NCI-H187 treated with DMSO at 0.1 percent for 48 hours (cell line): Measurements from ENCODE around the gene RBM20.
"Not testable (repeated sequence)": the region's sequence is repeated elsewhere in the genome, so short reads cannot be mapped to it uniquely, and the experiment has no call there.

Experiments
- DNase-seq: peaks from one replicate; lab custom pipeline; 2025; lab: John Stamatoyannopoulos, UW

The RBM20 gene

DNA sequence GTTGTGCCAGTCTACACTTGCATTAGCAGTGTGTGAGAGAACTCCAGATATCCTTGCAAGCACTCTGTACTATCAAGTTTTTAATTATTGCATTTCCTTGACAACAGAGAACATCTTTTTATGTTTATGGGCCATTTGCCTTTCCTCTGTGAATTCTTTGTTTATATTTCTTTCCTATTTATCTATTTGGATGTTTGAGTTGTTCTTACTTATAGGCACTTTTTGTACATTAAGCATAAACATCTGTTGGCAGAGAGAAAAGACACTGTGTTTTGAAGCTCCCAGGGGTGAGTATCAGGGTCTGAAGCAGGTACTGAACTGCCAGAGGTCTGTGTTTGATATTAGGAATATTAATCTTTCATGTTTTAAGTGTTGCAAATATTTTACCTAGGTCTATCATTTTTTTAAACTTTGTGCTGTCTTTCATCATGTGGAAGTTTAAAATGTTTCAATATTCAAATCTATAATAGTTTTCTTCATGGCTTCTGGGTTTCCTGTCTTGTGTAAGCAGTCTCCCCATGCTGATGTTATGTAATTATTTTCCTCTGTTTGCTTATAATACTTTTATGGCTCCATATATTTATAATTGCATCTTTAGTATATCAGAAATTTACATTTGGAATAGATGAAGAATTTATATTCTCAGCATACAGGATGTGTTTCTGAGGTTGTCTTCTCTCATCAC is 209.9 kb downstream of the RBM20 start:
- DNase-seq = no peak

DNA sequence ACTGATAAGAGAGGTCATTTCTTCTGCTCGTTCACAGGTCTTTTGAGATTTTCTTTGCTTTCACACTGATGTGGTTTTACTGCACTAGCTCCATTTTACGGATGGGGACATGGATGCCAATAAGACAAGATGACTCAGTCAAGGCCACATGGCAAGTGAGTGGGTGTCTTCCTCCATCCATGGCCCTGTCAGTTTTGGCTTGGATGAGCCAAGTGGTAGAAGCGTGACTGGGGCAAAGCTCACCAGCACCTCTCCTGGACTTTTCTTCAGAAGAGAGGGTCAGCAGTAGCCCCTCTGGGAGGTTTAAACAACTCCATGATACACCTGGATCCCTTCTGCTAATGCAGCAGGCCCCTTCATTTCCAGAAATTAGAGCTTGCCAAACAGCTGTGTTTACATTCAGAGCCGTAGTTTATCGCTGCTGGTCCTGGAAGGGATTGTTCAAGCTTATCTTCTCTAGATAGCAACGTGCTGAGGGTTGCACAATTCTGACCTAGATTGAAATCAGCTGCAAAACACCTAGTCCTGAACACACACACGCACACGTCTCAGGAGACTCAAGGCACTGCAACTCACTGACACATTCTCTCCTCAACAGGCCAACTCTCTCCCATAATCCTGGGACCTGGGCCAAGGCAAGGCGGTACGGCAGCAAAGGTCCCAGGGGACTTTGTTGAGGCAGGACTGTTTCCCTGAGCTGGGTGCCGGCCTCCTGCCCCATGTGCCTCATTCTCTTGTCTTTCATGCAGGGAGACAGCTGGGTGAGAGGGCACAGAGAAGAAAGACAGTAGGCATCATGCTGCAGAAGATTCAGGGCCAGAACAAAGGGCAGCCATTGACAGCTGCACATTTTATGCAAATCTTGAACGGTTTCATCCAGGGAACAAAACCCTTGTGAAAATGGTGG is 213.4 kb downstream of the RBM20 start:
- no peak for DNase-seq

DNA sequence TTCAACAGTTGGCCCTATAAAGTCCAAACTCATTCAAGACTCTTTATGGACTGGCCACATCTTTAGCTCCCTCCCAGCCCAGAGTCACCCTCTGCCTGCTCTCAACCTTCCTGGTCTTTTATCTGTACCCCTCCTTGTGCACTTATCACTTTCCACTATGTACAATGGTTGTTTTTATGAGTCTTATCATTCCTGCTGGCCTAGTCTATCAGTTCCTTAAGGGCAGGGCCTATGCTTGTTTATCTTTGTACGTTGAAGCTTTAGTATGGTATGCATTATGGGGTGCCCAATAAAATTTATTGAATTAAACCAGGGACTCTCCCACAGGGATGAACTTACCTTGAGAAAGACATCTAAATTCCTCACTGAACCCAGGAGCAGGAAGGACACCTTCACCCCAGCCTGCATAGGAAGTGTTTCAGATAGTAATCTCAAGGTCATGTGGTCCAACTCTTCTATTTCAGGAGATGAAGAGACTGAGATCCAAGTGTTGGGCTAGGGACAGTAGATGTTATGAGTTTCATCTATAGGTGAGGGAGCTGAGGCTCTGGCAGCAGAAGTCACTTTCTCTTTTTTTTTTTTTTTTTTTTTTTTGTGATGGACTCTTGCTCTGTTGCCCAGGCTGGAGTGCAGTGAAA is 214.3 kb downstream of the RBM20 start:
- no peak for DNase-seq

DNA sequence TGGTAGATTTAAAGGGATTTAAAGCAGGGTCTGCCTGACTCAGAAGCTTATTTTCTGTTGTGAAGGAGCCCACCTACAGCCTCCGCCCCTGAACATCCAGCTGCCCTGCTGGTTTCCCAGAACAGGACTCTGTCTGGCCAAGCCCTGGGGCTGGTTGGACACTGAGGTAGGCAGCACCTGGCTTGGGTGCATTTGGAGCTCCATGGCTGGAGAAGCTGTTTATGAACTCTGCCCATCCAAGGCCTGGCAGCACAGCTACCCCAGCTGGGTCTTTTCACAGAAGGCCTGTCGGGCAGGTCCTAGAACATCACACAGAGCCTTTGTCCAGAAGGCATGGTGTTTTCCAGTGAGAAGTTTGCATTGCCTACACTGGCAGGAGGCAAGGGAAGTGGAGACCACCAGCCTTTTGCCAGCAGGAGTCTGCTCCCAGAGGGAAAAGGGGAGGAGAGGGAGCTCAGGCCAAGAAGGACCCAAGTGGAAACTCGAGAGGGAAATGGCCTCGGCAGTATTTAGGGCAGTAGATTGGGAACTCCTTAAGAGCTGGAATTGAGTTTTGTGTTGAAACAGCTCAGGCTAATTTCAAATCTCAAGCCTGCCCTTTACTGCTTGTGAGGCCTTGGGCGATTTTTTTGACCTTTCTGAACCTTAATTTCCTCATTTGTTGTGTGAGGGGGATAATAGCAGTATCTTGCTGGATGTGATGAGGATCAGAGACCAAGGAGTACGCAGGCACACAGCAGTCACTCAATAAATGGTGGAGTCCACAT is 215.3 kb downstream of the RBM20 start:
- no peak for DNase-seq

- DNase-seq = no peak
Measured at GRCh38 chr10:110859973-110860376, 215.8 kb downstream of the RBM20 start.

GRCh38 chr10:110860576-110861241 is 216.6 kb downstream of the RBM20 start:
- no peak for DNase-seq

DNA sequence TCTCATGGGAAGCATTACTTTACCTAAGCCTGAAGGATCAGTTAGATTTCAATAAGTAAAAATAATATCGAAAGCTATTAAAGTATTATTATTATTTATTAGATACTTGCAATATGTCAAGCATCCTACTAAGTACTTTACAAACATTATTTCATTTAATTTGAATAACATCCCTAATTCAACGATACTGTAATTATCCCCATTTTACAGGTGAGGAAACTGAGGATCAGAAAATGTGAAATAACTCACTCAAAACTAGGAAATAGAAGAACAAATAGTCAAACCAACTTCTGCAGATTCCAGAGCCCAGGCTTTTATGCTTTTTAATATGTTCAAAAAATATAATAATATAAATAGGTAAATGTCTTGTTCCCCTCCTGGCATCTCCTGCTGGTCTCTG is 217.3 kb downstream of the RBM20 start:
- DNase-seq = no peak

- no peak for DNase-seq
Measured at GRCh38 chr10:110861930-110862649, 218.0 kb downstream of the RBM20 start.

GRCh38 chr10:110862961-110863360 is 218.8 kb downstream of the RBM20 start:
- DNase-seq = no peak

DNA sequence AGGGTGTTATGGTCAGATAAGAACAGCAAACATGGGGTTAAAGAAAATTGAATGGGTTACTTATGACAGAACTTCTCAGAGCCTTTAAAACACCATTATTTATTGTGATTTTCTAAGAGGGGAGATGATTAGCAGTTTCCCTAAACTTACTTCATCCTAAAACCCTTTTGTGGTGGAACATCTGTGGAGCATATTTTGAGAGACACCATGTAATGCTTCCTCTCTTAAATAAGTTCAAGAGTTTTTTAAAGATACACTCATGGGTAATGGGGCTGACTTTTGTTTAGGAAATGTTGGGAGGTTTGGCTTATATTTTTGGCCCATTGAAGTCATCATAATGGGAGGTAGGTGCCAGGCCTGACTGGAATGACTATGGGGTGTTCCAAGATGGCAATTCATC is 219.2 kb downstream of the RBM20 start:
- DNase-seq = no peak

- DNase-seq = no peak
Measured at GRCh38 chr10:110863956-110864355, 219.8 kb downstream of the RBM20 start.

DNA sequence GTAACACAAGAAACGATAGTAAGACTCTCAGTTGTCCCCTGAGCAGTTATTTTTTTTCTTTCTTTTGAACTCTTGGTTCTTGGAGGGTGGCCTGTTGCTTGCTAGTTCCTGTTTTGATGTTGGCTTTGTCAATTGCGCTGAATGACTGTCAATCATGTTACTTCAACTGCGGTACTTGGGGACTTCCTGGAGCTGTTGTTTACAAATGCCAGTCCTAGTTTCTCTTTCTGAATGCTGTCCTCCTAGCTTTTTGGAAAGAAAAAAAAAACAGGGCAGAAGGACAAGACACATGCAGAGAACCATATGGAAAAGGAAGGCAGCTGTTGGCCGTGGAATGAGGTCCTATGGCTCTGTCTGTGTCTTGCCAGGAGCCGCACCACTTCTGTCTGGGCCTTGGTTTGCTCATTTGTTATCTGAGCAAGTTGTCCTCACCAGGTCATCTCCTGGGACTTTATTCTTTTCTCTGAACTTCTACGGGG is 220.6 kb downstream of the RBM20 start:
- DNase-seq = no peak

DNA sequence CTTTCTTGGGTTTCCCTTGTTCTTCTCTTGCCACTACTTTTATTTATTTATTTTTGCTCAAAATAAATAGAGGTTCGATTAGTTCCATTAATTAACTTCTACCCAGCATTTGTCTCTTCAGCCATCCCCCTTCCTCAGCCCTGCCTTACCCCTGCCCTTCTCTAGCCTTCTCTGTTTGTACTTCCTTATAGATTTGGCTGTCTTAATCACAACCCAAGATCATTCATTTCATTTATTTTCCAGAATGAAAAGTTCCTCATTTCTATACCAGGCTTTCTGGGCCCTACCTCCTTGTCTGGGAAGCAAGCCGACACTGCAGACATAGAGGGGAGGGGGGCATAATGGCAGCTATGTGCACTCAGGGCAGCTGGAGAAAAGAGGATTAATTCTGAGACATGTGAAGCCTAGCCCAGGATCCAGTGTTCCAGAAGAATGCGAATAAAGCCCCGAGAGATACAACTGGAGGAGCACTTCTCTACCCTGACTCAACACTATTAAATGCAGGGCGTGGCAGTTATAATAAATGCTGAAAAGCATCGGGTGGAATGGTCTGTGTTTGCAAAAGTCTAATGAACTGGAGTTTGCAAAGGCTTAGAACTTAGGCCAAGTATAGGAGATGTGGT is 221.2 kb downstream of the RBM20 start:
- no peak for DNase-seq

DNA sequence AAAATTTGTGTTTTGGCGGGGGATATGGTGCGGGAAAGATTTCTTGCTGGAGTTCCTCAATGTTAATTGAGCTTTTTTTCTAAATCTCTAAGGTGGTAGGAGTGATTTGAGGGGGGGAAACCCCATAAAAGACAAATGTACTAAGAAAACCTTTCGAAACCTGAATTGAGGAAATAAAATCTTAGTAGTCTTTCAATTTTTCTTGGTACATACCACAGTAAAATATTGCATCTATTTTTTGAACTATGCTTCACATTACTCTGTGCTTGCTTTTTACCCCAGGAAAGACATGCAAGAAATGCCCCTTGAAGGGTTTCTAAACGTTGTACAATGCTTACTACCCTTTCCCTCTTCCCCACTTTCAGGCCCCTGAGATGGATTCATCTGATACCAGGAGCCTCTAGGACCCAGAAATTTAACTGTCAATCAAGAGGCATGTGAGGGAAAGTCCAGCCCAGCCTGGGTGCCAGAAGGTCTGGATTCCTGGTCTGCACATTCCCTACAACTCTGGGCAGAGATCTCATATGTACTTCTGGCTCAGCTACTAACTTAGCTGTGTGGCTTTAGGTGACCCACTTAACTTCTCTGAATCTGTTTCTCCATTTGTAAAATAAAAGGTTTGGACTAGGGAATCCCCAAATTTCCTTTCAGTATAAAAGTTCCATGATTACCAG is 221.8 kb downstream of the RBM20 start:
- DNase-seq = no peak

GRCh38 chr10:110867011-110867806 is 223.1 kb downstream of the RBM20 start:
- DNase-seq = not testable (repeated sequence)

- no peak for DNase-seq
Measured at GRCh38 chr10:110867807-110868465, 223.8 kb downstream of the RBM20 start.

DNA sequence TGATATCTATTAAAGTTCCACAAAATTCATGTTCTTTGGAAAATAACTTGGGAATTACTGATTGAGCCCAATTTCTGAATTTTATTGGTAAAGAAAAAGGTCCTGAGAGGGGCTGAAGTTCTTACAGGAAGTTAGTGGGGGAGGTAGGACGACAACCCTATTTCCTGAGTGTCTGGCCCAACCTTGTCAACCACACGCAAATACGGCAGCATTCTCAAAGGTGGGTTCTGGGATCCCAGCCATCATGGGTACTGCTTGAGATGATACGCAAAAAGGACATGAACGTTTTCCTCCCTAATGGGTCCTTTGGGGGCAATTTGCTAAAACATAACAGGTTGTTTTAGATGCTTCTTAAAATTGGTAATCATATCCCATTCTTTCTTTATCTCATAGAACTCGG is 224.8 kb downstream of the RBM20 start:
- DNase-seq = no peak

GRCh38 chr10:110870823-110871297 is 226.7 kb downstream of the RBM20 start:
- DNase-seq = no peak
